IMR-90 (cell line): ENCODE data around the gene MICAL2.

ENCODE experiments used
- CEBPB ChIP-seq: IDR thresholded peaks from 2 replicates; pipeline ENCODE4 v1.6.1; 2012; ENCODE audit warnings: low read depth, low read length, improper control_type of control experiment
- CHD1 ChIP-seq: IDR thresholded peaks from 2 replicates; pipeline ENCODE4 v1.6.1; 2012; ENCODE audit warnings: low read depth, low read length, improper control_type of control experiment
- CTCF ChIP-seq: conservative IDR thresholded peaks from 2 replicates; pipeline ENCODE4 v1.5.1; 2012; ENCODE audit warnings: mild to moderate bottlenecking, low read depth, low read length, improper control_type of control experiment
- FOS ChIP-seq: fragments of 150-350 bp; IDR thresholded peaks from 2 replicates; pipeline ENCODE4 v1.6.1; 2016; ENCODE audit warnings: low read depth, low read length
- MAZ ChIP-seq: IDR thresholded peaks from 2 replicates; pipeline ENCODE4 v1.6.1; 2012; ENCODE audit warnings: low read depth, mild to moderate bottlenecking, low read length, improper control_type of control experiment, moderate library complexity, borderline replicate concordance
- MXI1 ChIP-seq: IDR thresholded peaks from 2 replicates; pipeline ENCODE4 v1.6.1; 2012; ENCODE audit warnings: low read depth, mild to moderate bottlenecking, low read length, moderate library complexity, borderline replicate concordance
- POLR2A ChIP-seq: IDR thresholded peaks from 2 replicates; pipeline ENCODE4 v1.6.1; 2012; ENCODE audit warnings: mild to moderate bottlenecking, low read depth, low read length
- RAD21 ChIP-seq: IDR thresholded peaks from 2 replicates; pipeline ENCODE4 v1.6.1; 2012; ENCODE audit warnings: low read length, improper control_type of control experiment
- RCOR1 ChIP-seq: IDR thresholded peaks from 2 replicates; pipeline ENCODE4 v1.6.1; 2012; ENCODE audit warnings: mild to moderate bottlenecking, low read length, improper control_type of control experiment; ENCODE audit not compliant: insufficient replicate concordance
- RFX5 ChIP-seq: IDR thresholded peaks from 2 replicates; pipeline ENCODE4 v1.8.0; 2012; ENCODE audit warnings: low read depth, mild to moderate bottlenecking, low read length, moderate library complexity
- SMC3 ChIP-seq: fragments of 150-350 bp; IDR thresholded peaks from 2 replicates; pipeline ENCODE4 v1.6.1; 2016; ENCODE audit warnings: low read depth, mild to moderate bottlenecking, antibody characterized with exemption, low read length, moderate library complexity
- USF2 ChIP-seq: fragments of 150-350 bp; IDR thresholded peaks from 2 replicates; pipeline ENCODE4 v1.6.1; 2017; ENCODE audit warnings: mild to moderate bottlenecking, antibody characterized with exemption, low read length, low read depth

- no peak for TF ChIP-seq CTCF
- TF ChIP-seq FOS, result no peak
- no peak for TF ChIP-seq RAD21
- TF ChIP-seq POLR2A, result no peak
- no peak for TF ChIP-seq MXI1
- no peak for TF ChIP-seq RFX5
- TF ChIP-seq SMC3, result no peak
- TF ChIP-seq CHD1, result no peak
- no peak for TF ChIP-seq CEBPB
- no peak for TF ChIP-seq RCOR1
- no peak for TF ChIP-seq MAZ
- TF ChIP-seq USF2, result no peak
Observed at GRCh38 chr11:12064954-12065280, 45.5 kb upstream of the MICAL2 start.
